Measurements from ENCODE around the gene MEGF10.

DNA sequence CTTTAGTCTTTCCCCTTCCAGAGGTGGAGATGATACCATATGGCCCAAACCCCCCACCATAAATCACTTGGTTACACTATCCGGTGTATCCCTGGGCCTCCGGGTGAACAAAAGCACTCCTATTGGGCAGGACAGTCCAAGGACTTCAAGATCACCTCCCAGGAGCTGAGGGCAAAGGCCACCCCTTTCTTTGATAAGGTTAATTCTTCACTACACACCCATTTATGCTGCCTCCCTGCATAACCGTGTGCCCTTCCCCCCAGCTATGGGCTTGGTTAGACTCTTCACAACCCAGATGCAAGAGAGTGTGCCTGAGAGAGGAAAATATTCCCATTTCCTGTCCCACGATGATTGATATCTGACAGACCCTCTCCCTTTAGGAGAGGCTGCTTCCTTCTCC, 162.0 kb downstream of the MEGF10 start:
- TF ChIP-seq, protein P1, sequence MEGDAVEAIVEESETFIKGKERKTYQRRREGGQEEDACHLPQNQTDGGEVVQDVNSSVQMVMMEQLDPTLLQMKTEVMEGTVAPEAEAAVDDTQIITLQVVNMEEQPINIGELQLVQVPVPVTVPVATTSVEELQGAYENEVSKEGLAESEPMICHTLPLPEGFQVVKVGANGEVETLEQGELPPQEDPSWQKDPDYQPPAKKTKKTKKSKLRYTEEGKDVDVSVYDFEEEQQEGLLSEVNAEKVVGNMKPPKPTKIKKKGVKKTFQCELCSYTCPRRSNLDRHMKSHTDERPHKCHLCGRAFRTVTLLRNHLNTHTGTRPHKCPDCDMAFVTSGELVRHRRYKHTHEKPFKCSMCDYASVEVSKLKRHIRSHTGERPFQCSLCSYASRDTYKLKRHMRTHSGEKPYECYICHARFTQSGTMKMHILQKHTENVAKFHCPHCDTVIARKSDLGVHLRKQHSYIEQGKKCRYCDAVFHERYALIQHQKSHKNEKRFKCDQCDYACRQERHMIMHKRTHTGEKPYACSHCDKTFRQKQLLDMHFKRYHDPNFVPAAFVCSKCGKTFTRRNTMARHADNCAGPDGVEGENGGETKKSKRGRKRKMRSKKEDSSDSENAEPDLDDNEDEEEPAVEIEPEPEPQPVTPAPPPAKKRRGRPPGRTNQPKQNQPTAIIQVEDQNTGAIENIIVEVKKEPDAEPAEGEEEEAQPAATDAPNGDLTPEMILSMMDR (IDR thresholded peaks at IDR 0.05 in 2 of 3, conservative IDR thresholded peaks at IDR 0.05 in 1 of 3; ENCODE audit: control insufficient read depth in 2 of 3, extremely low read depth in 1 of 3, insufficient read depth in 1 of 3, low read depth in 3 of 3, low read length in 3 of 3), result no peak
- TF ChIP-seq ZNF274 (IDR thresholded peaks at IDR 0.05; ENCODE audit: insufficient read depth, insufficient read length), result no peak
- TF ChIP-seq SMAD5 (IDR thresholded peaks at IDR 0.05; ENCODE audit: low read depth), result no peak
- no peak for TF ChIP-seq EZH2 (IDR thresholded peaks at IDR 0.05; ENCODE audit: borderline replicate concordance, control insufficient read depth, low read depth, low read length)
- no peak for TF ChIP-seq JUNB (IDR thresholded peaks at IDR 0.05)
- TF ChIP-seq BRCA1 (IDR thresholded peaks at IDR 0.05; ENCODE audit: low read depth, low read length), result no peak
- TF ChIP-seq, protein P2, sequence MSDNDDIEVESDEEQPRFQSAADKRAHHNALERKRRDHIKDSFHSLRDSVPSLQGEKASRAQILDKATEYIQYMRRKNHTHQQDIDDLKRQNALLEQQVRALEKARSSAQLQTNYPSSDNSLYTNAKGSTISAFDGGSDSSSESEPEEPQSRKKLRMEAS (IDR thresholded peaks at IDR 0.05; ENCODE audit: low read depth, low read length), result no peak
- TF ChIP-seq, protein P3, sequence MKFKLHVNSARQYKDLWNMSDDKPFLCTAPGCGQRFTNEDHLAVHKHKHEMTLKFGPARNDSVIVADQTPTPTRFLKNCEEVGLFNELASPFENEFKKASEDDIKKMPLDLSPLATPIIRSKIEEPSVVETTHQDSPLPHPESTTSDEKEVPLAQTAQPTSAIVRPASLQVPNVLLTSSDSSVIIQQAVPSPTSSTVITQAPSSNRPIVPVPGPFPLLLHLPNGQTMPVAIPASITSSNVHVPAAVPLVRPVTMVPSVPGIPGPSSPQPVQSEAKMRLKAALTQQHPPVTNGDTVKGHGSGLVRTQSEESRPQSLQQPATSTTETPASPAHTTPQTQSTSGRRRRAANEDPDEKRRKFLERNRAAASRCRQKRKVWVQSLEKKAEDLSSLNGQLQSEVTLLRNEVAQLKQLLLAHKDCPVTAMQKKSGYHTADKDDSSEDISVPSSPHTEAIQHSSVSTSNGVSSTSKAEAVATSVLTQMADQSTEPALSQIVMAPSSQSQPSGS (IDR thresholded peaks at IDR 0.05; ENCODE audit: low read length), result no peak
- TF ChIP-seq POLR2AphosphoS2 (IDR thresholded peaks at IDR 0.05; ENCODE audit: low read depth, low read length), result no peak
- no peak for TF ChIP-seq SIN3A (IDR thresholded peaks at IDR 0.05; ENCODE audit: low read depth, low read length)
- TF ChIP-seq, protein P4, sequence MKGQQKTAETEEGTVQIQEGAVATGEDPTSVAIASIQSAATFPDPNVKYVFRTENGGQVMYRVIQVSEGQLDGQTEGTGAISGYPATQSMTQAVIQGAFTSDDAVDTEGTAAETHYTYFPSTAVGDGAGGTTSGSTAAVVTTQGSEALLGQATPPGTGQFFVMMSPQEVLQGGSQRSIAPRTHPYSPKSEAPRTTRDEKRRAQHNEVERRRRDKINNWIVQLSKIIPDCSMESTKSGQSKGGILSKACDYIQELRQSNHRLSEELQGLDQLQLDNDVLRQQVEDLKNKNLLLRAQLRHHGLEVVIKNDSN (IDR thresholded peaks at IDR 0.05; ENCODE audit: borderline replicate concordance, extremely low read length, insufficient read depth, low read depth, low read length), result no peak
- no peak for TF ChIP-seq TBL1XR1 (IDR thresholded peaks at IDR 0.05; ENCODE audit: low read depth, low read length)
